Measurements from ENCODE around the gene PDE6B.

DNA sequence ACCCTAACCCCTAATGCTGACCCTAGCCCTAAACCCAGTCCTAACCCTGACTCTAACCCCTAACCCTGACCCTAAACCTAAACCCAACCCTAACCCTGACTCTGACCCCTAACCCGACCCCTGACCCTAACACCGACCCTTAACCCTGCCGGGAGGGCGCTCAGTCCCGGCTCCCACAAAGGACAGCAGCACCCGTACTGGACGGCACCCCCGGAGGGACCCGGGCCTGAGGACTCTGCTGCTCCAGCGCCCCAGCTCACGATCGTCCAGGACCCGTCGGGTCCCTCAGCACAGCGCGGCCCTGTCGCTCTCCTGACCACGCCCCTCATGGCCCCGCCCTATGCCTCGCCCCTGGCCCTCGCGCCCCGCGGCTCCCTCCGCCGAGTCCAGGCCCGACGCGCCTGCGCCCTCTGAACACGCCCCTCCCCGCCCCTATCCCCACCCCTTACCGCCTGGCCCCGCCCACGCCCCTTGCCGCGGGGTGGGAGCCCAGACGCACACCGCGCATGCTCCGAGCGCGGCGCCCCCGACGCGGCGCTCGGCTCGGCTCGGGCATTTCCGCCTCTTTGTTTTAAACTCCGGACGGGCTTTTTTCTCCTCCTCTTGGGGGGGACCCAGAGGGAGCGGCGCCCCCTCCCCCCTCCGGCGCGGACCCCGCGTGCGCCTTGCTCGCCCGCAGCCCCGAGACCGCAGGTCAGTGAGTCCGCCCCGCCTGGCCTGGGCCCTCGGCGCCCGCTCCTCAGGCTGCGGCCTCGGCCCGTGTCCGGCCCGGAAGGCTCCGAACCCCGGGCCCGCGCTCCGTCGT, 80.1 kb downstream of the PDE6B start, which contains the start of gene PCGF3:
- TF ChIP-seq, protein P1, sequence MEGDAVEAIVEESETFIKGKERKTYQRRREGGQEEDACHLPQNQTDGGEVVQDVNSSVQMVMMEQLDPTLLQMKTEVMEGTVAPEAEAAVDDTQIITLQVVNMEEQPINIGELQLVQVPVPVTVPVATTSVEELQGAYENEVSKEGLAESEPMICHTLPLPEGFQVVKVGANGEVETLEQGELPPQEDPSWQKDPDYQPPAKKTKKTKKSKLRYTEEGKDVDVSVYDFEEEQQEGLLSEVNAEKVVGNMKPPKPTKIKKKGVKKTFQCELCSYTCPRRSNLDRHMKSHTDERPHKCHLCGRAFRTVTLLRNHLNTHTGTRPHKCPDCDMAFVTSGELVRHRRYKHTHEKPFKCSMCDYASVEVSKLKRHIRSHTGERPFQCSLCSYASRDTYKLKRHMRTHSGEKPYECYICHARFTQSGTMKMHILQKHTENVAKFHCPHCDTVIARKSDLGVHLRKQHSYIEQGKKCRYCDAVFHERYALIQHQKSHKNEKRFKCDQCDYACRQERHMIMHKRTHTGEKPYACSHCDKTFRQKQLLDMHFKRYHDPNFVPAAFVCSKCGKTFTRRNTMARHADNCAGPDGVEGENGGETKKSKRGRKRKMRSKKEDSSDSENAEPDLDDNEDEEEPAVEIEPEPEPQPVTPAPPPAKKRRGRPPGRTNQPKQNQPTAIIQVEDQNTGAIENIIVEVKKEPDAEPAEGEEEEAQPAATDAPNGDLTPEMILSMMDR (IDR thresholded peaks at IDR 0.05): no peak
- TF ChIP-seq POLR2A (IDR thresholded peaks at IDR 0.05) (peak in 2 of 4 donors; percentile 39 to 70), POLR2AphosphoS5 (IDR thresholded peaks at IDR 0.05) (peak; percentile 51 to 83), EP300 (IDR thresholded peaks at IDR 0.05) (no peak)

Data from upper lobe of left lung (tissue), 4 donors.